ENCODE data around the gene SMG7.

SMG7 gene

DNA sequence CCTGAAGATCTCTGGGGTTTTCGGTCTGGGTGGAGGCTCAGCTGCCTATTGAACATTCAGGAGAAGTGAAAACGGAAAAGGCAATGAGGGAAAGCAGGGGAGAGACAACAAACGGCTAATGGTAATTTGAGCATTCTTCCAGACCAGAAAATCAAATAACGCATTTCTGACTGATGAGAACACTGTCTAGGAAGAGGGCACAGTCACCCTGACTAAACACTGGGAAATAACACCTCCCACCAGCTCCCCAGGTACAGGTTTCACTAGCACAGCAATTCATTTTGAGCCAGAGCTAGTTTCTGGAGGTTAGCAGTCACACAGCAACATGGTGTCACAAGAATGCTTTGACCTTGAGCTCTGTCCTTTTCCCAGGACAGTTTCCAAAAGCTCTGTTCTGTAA lies 96.8 kb downstream of the SMG7 start:
- DNase-seq = no peak

DNA sequence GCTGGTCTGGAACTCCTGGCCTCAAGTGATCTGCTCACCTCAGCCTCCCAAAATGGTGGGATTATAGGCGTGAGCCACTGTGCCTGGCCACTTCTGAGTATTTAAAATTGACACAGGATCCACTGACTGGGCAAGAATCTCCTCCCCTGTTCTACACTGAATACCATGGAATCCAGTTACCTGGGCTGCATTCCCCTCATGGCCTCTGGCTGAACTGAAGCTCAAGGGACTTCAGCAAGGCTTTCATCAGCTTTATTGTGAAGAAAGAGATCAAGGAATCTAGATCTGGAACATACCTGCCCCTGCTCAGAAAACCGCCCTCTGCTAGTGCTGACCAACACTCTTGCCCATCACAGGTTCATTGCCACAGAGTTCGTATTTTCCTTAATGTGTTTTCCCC lies 97.5 kb downstream of the SMG7 start:
- no peak for DNase-seq

DNA sequence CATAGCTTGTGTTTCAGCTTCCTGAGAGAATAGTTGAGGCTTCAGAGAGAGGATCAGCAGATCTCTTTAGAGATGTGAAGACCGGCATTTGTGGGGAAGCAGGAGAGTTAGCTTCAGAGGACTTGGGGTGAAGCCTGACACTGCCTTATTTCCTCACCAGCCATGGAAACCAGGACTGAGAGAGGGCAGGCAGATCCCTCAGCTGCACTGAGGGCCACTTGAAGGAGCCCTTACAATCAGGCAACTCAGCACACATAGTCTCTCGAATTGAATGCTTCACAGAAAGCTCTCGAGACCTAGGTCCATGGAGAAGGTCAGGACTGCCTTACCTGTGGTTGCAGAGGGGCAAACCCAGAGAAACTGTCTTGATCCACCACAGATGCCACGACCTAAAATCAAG lies 98.2 kb downstream of the SMG7 start:
- DNase-seq = no peak

DNA sequence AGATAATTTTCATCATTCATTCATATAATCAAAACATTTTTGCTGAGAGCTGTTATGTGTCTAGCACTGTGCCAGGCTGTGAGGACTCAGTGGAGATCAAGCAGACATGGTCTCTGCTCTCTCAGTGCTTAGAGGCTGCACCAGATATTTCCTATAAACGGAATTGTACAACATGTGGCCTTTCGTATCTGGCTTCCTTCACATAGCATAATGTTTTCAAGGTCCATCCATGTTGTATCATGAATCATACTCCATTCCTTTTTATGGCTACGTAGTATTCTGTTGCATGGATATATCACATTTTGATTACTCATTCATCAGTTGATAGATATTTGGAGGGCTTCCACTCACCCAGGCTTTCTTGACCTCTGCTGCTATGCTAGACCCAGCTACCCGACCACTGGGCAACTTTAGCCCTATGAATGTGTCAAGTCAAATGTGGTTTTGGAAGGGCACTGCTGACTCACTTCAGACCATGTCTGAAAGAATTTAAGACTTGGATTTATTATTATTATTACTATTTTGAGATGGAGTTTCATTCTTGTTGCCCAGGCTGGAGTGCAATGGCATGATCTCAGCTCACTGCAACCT lies 99.5 kb downstream of the SMG7 start:
- DNase-seq = no peak

DNA sequence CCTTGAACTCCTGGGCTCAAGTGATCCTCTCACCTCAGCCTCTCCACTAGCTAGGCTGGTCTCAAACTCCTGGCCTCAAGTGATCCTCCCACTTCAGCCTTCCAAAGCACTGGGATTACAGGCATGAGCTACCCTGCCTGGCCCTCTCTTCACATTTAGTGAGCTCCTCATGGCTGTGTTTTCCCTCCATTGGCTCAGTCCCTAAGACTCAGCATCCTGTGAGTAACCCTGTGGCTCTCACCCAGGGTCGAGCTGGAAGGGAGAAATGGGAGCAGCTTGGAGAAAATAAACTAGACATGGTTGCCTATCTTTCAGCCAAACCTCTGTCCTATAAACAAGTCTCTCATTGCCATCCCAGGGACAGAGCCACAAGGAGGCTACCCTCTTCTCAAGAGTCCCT lies 100.4 kb downstream of the SMG7 start:
- no peak for DNase-seq

DNA sequence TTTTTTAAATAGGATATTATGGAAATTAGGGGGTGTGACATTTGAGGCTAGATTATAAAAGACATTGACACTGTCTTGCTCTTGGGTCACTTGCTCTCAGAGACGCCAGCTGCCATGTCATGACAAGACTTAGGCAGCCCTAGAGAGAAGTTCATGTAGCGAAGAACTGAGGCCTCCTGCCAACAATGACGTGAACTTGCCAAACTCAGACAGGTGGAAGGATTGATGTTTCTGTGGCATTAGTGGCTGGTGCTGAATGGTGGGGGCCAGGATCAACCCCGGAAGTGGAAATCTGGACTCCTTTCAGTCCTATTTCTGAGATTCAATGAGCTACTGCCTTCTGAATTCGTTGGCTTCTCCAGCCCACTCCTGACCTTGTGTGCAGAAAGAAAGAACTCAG lies 103.3 kb downstream of the SMG7 start:
- DNase-seq = no peak

DNA sequence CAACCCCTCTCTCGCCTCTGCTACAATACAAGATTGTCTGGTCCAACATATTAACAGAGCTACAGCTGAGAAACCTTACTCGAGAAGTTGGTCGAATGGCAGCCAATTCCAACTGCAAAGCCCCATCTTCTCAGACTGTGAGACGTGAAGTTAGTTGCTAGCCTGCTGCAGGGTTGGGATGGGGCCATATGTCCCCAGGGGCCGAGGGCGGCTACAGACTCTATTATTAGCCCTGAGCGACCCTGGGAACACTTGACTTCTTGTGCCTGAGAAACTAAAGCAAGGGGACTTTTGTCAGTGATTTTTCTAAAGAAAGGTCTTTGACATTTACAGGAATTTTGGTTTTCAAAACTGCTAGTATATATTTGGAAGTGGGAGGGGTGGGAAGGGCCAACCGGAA lies 104.2 kb downstream of the SMG7 start:
- DNase-seq = no peak

DNA sequence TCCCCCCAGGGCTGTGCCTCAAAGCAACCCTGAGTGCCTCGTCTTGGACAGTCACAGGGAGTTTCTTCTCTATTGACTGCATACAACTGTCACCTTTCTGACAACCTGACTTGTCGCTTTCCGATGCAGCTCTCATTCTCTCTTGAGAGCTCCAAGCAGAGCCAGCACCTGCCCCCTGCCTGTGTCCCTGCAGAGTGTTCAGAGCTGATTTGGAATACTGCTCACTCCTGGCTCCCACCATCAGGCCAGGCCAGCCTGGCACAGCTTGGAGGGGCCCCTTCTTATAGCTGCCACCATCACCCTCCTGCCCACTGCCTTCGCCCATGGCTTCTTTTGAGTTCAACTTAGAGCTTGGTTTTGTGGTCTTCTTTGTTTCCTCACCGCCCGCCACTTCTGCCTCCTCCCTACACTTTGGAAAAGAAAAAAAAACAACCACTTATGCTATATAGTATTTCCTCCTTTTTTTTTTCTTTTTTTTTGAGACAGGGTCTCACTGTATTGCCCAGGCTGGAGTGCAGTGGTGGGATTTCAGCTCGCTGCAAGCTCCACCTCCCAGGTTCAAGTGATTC lies 105.7 kb downstream of the SMG7 start:
- DNase-seq = no peak

DNA sequence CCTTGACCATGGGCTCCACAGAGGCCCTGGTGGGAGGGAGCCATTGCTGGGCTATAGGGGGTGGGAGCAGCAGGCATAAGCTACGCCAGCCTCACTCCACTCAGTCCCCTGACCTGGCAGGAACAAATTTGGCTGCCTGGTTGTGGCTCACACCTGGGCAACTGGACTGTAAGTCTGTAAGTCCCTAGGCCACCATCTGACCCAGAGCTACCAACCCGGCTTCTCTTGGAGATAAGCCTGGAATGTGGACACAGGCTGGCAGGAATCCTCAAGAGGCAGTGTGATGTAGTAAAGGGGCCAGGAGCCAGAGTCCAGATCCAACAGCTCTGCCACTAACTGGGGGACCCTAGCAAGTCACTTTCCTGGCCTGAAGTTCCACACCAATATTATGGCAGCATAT lies 106.6 kb downstream of the SMG7 start:
- no peak for DNase-seq

DNA sequence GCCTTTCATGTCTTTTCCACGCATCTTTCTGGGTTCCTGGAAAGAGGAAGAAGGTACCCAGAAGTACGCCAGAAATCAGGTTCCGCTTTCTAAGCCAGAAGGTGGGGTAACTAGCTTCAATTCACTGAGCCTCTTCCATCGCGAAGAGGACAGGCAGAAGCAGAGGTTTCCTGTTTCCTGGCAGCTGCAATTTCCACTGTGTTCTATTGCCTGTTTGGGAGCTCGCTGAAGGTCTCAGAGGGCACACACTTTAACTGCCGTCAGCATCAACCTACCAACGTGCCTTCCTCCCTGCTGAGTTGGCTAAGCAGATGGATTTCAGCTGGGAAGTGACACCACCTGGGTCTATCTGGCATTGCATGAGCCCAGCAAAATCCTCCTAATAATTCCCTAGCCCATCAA lies 108.0 kb downstream of the SMG7 start:
- DNase-seq = no peak

DNA sequence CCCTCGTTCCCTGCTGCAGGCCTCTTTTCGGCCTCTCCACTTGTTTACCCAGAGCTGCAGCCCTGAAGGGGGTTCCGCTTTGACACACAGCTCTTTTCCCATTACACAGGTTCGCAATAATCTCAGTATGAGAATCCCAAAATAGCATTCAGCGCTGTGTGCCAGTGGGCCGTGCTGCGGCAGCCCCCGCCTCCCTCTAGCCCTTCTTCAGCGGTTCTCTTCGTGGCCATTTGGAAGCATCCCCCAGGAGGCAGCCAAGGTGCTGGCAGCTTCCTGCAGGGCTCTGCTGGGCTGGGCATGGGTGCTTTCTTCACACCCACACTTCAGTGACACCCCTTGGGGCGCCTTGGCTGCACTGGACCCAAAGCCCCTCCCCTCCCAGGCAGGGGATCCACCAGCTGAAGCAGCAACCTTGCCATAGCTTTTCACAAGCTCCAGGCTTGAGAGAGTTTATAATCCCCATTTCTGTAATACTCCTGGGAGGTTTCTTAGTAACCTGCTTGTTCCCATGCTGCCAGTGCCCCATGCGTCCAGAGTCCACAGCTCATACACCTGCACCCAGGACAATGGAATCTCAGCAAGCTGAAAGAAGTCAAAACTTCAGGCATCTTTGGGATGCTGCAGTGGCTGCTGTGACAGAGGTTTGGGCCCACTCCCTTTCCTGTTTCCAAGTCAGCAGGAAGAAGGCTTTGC lies 109.9 kb downstream of the SMG7 start:
- DNase-seq = no peak

DNA sequence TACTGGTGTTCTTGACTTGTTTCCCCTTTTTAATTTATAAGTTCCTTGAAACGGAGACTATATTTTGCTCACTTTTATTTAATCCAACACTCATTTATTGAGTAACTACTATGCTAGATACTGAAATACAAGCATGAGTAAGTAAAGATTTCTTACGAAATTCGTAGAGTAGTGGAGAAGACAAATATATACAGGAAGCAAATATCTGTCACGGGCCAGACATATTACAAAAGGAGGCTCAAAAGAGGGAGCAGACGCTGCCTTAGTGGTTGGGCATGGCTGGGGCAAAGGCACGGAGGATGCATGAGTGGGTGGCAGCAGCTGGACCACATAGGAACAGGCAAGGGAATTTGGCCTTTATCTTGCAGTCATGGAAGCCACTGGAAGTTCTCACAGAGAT lies 111.2 kb downstream of the SMG7 start:
- no peak for DNase-seq

DNA sequence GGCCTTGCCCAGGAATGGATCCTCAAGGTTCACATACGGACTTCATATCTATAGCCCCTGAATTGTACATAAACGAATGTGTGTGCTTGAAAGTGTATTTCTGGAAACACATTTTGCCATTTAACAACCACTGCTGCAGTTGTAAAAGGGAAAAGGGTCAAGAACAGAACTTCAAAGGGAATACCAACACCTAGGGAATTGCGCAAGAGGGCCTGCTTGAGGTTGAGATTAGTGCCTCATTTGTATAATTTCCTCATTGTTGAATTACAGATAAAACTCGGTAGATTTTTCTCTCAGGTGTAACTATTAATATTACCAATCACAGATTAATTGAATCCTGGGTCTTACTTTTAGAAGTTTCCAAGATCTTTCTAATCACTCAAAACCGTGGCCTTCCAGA lies 111.8 kb downstream of the SMG7 start:
- no peak for DNase-seq

DNA sequence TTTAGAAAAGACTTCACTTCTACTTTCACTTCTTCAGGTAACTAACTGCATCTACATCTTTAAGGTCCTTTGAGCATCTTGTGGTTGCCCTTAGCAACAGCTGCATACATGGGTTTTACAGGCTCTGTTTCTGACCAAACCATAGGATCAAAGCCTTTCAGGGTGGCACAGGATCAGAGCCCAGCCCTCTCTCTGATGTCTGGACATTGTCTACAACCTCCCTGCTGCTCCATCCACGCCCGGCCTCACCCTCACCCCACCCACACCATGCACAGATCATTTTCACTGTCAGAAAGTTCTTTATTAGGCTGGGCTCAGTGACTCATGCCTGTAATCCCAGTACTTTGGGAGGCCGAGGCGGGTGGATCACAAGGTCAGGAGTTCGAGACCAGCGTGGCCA lies 112.7 kb downstream of the SMG7 start:
- no peak for DNase-seq

DNA sequence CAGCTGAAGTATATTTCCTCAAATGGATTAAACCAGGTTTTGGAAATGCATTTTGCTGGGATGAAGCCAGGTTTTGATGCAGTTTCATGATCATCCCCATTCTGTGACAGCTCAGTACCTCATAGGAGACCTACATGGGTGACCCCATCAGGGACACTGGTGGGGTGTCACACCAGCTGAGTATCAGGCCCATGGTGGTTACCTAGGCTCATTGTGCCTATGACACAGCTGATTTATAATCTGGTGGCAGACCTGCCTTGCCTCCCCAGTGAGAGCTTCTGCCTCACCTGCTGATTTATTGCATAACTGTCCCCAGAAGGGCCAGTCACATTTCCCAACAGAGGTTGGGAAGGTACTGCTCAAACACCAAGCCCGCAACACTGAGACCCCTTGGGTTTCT lies 114.2 kb downstream of the SMG7 start:
- DNase-seq = no peak

DNA sequence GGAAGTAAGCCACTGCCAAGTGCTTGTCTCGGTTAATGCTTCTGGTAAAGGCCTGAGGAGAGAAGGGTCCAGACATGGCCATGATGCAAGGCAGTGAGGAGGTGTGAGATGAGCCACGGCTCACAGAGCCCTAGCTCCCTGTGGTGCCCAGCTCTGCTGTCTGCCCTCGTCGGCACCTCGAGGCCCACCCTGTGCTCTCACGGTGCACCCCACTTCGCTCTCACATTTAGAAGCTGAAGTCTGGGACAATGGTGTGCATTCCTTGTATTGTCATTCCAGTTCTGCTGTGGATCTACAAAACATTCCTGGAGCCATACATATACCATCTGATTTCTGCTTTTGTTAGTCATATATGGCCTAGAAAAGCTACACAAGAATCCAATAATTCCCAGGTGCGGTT lies 114.6 kb downstream of the SMG7 start:
- DNase-seq = no peak

DNA sequence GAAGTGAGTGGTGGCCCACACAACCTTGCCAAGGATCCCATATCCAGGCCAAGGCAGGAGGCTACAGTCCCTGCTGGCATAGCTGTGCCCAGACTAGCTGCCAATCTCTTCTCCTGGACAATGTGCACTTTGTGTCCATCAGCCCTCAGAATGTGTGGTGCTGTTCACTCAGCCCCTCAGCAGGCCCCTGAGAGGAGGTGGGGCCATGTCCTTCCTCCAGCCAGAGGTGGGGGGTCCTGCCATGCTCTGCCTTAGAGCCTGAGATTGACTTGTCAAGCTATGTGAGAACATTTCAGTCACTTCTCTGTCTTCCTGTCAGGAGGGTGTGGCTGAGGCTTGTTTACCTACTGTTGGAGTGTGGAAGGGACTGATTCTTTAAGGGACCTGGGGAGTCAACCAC lies 116.5 kb downstream of the SMG7 start:
- no peak for DNase-seq

DNA sequence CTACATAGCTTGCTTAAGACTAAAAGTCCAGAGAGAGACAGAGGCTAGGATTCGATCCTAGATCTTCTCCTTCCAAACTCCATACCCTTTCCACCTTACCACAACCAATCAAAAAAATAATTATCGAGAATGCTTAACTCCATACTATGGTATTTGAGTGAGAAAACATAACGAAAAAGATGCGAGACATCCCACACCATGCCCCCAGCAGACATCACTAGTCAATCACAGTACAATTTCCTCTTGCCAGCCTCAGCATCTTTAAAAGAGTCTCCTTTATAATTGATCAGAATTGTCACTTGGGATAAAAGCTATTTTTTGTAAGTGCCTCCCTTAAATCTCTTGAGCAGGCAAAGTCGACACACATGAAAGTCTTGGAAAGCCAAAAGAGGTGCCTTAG lies 117.1 kb downstream of the SMG7 start:
- DNase-seq = no peak

DNA sequence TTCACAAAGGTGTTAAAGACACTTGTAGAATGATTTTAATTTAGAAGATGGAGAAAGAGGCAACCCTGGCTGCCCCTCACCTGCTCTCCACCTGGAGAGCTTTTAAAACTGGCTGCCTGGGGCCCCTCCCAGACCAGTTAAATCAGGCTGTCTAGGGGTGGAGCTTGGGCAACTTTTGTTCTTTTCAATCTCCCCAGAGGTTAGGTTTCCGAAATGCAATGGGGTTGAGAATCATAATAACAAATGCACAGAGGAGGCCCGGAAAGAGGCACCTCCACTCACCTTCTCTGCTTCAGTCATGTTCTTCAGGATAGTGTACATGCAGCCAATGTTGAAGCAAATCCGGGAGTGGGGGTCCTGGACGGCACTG lies 117.6 kb downstream of the SMG7 start:
- no peak for DNase-seq

DNA sequence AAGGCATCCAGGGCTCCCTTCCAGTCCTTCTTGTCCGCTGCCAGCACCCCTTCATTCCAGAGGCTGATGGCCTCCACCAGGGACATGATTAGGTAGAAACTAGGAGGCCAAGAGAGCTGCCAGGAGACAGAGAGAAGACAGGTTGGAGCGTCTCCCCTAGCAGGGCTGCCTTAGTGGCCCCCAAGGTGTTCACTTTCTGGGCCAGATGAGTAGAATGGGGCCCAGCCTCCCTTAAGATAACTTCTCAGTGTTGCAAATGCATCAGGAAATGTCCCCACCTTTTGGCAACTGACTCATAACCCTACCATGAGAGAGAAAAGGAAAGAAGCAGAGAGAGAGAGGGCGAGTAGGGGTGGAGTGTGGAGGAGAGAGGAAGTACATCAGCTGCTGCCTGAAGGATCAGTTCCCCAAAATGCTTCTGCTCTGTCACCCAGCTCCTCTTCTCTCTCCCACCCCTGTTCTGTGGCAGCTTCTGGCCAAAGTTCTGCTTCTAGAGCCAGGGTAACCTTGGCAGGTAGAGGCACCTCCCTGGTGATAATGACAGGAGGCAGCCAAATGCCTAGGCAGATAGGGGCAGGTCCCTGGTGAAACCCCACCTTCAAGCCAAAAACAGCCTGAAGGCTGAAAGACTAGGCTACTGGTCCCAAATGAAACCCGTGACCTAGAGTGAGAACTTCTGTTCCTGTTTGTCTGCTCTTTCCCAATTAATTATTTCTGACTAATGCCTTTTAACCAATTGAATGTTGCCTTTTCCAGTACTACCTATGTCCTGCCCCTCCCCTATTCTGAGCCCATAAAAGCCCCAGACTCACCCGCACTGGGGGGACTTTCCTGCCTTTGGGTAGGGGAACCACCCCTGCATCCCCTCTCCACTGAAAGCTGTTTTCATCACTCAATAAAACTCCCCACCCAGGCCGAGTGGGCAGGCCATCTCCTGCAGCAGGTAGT lies 118.2 kb downstream of the SMG7 start, which contains the start of gene NCF2:
Gene NCF2 (minus strand): TSS at position 216 of the 948 bp plus-strand sequence. CDS start 130 bp downstream, at position 86.
- no peak for DNase-seq

DNA sequence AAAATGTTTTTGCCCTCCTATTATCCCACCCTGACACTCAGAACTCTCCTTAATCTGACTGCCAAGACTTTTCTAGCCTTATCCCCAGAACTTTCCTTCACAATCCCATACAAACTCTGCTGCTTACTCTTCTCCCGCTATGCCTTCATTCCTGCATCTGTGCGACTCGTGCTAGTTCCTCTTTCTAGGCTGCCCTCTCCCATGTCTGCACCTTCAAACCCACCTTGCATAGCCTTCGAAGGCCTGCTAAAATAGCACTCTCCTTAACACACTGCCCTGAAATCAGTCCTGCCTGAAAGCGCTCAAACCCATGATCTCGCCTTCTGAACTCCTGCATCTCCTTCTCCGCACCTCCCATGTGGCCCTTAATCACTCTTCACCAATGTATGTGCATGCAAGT lies 120.4 kb downstream of the SMG7 start:
- DNase-seq = no peak

DNA sequence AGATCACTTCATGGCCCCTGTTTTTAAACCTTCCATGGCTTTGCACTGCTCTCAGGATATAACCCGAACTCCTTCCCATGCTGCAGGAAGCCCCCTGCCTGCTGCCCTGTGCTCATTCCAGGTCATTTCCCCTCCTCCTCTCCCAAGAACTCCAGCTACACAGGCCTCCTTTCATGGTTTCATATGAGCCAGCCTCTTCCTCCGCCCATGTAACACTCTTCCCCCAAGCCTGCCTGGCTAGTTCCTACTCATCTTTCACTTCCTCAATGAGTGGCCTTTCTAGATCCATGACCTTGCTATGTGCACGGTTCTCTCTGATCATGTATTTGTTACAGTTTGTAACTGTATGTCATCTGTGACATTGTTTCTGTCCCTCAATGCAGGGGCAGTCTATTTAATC lies 121.1 kb downstream of the SMG7 start:
- DNase-seq = no peak

DNA sequence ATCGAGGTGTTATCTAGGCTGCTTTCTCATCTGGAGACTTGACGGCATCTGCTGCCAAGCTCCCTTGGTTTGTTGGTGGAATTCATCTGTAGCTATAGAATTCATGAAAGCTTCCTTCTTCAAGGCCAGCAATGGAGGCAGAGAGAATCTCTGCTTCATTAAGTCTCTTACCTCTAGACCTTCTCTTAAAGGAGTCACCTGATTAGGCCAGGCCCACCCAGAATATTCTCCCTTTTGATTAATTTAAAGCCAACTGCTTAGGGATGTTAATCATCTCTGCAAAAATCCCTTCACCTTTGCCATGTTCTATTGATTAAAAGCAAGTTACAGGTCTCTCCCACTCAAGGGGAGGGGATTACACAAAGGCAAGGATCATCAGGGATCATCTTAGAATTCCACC lies 123.2 kb downstream of the SMG7 start:
- no peak for DNase-seq

DNA sequence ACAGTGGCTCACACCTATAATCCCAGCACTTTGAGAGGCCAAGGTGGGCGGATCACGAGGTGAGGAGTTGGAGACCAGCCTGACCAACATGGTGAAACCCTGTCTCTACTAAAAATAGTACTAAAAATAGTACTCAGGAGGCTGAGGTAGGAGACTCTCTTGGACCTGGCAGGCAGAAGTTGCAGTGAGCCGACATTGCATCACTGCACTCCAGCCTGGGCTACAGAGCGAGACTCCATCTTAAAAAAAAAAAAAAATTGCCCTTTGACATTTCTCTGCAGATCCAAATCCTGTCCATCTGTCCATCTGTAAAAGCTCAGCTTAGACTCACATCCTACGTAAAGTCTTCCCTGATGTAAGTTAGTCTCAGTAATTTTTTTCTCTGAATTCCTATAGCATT lies 124.2 kb downstream of the SMG7 start:
- DNase-seq = no peak
